Measurements from ENCODE around the gene PPP6R3.
"Not testable (repeated sequence)": the region's sequence is repeated elsewhere in the genome, so short reads cannot be mapped to it uniquely, and the experiment has no call there.

PPP6R3 gene

DNA sequence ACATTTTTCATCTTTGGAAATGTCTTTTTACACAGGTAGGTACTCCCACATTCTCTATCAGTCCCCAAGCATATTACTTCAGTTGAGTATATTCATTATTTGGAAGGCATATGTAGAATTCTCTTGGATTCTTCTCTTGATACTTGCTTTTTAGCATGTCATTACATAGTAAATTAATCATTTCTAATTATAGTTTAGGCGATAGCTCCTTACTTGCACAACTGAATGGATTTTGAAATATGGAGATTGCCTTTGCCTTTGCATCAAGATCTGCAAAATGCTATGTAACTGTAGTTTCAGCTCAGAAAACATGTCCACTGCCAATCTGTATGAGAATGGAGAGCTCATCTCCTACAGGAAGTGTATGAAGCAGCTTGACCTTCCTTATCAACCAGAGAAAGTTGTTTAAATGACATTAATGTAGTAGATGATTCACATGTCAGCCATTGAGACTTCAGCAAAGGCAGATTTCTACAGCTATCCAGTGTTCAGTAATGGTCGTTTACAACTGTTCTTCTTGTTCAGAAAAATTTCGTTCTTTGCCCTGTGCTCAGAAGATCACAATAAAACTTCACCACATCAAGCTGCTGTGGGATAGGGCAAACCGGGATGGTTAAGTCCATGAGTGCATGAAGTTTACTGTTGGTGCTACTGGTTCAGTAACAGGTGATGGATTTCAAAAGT is 61.6 kb downstream of the PPP6R3 start:
- DNase-seq, result no peak
- intact Hi-C loops (cut with DNase I), result no loop called here

DNA sequence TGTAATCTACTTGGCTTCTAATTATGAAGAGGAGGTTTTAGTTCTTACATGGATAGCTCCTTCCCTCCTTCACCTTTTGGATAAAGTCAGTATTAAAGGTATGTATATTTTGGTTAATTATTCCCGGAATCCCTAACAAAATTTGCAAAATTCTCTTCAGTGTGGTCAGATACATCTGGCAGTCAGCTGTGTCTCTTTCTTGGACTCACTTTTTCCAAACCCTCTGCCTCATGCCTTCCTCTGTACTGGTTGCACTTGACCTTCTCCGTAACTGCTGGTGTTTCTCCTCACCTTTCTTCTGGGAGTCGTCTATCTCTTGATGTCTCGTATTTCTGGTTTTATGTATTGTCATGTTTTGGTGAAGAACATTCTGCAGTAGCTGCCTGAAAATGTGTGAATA is 62.5 kb downstream of the PPP6R3 start:
- DNase-seq, result no peak
- intact Hi-C loops (cut with DNase I), result no loop called here

DNA sequence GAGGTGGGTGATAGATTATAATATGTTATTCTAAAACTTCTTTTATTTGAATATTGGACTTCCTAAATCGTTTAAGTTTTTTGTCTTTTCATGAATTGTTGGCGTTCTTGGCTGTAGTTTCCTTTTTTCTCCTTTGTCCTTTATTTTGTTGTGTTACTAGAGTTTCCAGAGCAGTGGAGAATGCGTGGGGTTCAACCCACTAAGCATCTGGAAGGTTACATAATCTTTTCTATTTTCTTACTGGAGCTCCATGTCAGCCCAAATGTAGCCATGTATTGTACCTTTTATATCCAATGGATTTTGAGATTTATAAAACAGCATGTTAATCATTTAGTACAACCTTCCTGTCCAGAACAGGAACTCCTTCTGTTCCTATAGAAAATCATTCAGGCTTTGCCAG is 63.2 kb downstream of the PPP6R3 start:
- intact Hi-C loops (cut with DNase I), result no loop called here
- no peak for DNase-seq

DNA sequence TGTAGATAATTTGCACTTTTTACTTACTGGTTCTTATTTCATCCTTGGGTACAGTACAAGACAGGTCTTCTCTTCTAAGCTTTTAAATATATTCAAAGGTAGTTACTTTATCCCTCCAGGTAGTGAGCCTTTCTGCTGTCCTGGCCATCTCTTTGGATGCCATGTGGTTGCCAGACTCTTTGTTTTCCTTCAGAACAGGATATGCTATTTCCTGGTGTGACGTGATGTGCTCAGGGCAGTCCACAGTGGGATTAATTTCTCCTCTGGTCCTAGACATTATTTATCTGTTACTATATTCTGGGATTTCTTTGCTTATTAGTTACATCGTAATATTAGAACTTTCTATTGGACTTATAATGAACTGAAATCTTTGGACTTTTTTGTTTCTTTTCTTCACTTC is 63.7 kb downstream of the PPP6R3 start:
- DNase-seq, result no peak
- intact Hi-C loops (cut with DNase I), result no loop called here

DNA sequence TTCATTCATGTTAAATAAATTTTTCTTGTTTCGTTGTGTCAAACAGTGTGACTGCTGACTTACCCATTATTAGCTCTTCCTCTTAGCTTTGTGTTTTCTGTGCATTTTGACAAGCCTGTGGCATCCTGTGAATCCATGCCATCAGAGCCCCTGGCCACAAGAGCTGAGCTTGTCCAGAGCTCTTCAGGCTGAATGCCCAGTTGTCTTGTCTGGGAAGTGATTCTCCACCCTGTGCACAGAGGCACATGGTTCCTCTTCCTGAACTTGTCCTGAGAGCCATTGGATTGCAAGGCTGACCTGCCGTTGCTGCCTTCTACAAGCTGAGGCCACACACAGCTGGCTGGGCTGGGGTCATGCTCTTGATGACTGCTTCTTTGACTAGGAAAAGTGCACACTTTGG is 64.1 kb downstream of the PPP6R3 start:
- no peak for DNase-seq
- intact Hi-C loops (cut with DNase I), result no loop called here

DNA sequence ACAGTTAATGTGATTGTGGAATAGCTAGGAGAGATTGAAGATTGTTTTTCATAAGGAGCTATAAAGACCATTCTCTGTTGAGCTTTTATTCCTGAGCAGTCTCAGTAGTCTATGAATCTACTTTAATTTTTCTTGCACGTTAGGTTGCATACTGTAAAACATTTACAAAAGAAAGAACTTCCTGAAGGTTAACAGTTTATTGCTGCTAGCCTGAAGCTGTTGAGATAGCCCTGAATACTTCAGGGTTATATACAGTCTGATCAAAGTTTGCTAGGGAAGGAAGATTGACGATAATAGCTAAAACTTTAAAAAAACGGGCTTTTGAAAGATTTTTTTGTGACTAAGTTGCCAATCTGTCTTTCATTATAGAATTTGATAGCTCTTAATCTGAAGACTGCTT is 64.8 kb downstream of the PPP6R3 start:
- DNase-seq, result no peak
- intact Hi-C loops (cut with DNase I), result no loop called here

DNA sequence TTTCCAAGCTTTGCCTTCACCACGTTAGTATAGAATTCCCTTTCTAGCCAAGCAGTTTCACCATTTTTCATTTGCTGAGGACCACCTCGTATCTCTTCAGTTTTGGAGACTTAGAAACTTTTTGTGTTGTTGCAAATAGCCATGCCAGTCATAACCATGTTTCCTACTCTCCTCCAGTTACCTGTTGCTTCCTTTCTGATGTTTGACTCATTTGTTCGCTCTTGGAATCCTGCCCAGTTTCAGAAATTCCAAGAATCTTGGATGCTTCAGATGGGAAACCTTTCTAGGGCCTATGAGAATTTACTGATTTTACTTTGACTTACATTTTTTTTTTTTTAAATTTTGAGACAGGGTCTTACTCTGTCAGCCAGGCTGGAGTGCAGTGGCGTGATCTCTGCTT is 65.4 kb downstream of the PPP6R3 start:
- no peak for DNase-seq
- intact Hi-C loops (cut with DNase I), result no loop called here

DNA sequence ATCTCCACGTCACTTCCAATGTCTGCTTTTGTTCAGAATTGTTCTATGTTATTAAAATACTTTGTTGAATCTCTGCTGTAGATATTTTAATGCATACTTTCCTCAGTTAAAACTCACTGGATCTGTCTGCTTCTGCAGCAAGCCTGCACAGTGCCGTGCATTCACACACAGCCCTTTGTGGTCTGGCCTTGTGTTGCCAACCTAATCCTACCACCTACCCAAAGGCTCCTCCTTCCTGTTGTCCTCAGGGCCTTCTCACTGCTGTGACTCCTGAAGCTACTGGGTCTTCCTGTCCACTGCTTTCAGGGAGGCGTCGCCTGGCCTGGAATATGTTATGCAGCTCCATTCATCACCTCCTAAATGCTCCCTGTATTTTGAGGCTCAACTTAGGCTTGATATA is 67.0 kb downstream of the PPP6R3 start:
- intact Hi-C loops (cut with DNase I), result no loop called here
- DNase-seq, result no peak

DNA sequence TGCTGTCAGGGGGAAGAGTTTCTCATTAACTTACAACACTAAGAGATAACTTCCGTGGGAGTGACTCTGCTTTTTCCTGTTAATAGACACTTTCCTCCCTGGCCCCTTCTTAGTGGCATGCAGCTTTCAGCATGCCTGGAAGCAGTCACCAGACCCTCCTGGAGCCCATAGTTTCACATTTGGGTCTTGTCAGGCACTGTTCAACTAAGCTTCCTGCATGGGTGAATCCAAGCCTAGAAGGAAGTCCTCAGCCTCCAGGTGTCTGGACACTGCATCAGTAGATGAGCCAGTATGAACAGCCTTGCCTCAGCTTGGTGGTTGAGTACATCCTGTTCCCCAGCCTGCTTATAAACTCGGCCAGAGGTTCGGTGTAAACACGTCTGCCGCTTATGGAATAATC is 68.1 kb downstream of the PPP6R3 start:
- intact Hi-C loops (cut with DNase I), result no loop called here
- no peak for DNase-seq

DNA sequence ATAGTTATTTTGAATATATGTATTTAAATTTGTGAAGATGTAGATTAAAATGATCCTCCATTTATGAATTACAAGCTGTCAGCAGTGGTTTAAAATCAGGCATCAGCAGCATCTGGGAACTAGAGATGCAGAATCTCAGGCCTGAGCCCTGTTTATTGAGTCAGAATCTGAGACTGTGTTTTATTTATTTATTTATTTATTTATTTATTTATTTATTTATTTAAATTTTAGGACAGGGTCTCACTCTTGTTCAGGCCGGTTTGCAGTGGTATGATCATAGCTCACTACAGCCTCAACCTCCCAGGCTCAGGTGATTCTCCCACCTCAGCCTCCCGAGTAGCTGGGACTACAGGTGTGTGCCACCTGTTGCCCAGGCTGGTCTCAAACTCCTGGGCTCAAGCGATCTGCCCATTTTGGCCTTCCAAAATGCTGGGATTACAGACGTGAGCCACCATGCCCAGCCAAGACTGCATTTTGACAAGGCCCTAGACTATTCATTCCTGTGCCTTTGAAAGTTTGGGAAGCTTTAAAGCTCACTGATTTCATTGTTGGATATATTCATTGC is 70.7 kb downstream of the PPP6R3 start:
- no peak for DNase-seq
- intact Hi-C loops (cut with DNase I), result no loop called here

DNA sequence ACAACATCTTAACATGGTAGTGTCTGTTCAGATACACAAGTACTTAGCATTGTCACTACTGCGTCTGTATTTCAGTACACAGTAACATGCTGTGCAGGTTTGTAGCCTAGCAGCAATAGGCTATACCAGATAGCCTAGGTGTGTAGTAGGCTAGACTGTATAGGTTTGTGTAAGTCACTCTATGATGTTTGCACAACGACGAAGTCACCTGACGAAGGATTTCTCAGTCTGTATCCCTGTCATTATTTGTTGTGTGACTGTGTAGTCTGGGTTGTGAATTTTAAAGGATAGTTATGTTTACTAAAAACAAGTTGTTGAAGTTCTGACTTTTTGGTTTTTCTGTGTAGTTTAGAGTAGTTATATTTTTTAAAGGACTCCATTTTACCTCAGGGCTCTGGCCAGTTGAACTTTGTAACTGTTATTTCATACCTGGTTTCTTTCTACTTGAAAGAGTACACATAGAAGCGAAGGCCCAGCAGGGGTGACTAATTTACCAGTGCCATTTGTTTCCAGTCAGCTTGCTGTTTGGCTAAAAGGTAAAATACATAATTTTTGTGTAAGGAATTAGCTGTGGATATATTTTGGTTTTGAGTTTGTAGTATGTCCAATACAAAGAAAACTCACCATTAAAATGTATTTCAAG is 72.3 kb downstream of the PPP6R3 start:
- no peak for DNase-seq
- intact Hi-C loops (cut with DNase I), result no loop called here

DNA sequence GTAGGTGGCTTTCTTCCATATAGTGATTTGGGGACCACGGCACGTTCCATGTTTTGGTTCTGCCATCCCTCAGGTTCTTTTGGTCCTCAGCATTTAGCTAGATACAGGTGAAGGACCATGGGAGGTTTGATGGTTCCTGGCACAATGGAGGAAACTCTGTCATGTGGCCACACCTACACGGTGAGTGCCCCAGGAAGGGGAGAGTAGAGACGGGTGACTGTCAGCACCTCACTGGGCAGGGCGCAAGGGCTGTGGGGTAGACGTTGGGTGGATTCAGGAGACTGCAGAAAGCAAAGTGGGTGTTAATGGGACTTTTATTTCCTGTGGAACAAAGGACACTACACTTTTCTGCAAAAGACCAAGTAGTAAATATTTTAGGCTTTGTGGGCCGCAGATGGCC is 73.4 kb downstream of the PPP6R3 start:
- intact Hi-C loops (cut with DNase I), result no loop called here
- DNase-seq, result no peak

DNA sequence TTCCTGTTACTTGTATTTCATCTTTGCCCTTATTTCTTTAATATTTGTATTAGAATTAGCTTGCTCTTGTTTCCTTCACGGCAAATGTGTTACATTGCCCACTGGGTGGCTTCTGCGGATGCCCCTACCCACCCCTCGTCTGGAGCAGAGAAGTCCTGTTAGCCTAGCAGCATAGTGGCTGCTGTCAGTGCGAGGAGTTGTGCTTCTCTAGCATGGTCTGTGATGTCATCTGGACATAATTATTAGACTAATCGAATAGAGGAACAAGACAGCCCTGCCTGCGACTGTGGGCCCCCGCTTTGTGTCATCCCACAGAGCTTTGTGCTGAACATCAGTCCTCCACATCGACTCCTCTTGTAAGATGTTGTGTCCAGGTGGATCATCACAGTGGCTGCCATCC is 74.5 kb downstream of the PPP6R3 start:
- DNase-seq, result no peak
- intact Hi-C loops (cut with DNase I), result no loop called here

DNA sequence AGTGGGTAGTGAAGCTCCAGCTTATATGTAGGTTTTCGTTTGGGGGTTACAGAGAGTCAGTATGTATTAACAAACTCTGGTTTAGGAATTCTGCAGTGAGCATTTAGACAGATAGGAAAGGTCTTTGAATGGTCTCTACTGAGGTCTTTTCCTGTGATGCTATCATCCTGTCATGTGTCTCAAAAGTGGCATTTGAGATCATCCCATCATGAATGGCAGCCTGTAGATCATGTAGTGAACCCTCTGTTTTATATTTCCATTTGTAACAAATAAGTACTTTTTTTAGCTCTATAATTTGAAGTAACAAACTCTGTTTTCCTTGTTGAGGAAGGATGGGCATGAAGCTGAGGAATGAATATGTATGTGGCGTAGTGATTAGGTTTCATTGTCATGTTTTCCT is 76.2 kb downstream of the PPP6R3 start:
- DNase-seq, result no peak
- intact Hi-C loops (cut with DNase I), result no loop called here

DNA sequence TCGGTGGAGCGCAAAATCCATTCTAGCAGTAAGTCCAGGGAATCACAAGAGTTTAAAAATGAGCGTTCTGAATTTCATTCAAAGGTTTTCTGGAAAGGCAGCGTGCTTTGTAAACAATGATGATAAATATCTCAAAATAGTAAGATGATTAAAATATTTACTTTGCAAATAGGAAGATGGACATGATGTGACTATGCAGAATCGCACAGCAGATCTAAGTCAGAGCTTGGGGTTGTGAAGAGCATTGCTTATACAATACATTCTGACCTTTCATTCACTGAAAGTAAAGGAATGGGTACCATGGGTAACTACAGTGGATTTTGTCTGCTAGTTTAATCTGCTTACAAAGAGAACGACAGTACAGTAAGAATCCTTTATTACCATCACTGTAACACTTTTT is 77.5 kb downstream of the PPP6R3 start:
- intact Hi-C loops (cut with DNase I), result no loop called here
- no peak for DNase-seq

DNA sequence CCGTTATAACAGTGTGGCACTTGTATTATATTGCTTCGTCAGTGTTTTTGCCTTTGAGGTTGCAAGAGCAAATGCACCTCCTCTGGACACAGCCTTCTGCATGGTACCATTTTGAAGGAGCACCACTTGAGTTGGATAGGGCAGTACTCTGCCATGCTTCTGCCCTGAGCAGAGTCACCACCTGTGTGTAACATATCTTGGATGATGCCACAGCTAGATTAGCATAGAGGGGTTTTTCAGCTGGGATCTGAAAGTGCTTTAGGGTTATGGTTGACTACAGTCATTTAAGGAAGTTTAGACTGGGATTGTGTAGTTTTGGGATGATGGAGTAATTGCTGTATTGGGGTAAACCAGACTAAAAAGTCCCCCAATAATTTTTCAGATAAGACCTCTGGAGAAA is 78.8 kb downstream of the PPP6R3 start:
- no peak for DNase-seq
- intact Hi-C loops (cut with DNase I), result no loop called here

DNA sequence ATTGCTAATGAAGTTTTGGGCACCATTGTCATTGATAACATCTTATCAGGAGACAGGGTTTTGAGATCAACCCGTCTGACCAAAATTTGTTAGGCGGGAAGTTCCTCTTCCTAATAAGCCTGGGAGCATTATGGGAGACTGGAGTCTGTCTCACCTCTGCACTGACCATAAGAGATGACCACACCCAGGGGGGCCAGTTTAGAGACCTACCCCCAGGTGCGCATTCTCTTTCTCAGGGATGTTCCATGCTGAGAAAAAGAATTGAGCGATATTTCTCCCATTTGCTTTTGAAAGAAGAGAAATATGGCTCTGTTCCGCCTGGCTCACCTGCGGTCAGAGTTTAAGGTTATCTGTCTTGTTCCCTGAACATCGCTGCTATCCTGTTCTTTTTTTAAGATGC is 80.0 kb downstream of the PPP6R3 start:
- intact Hi-C loops (cut with DNase I); DNase-seq: not testable (repeated sequence)

DNA sequence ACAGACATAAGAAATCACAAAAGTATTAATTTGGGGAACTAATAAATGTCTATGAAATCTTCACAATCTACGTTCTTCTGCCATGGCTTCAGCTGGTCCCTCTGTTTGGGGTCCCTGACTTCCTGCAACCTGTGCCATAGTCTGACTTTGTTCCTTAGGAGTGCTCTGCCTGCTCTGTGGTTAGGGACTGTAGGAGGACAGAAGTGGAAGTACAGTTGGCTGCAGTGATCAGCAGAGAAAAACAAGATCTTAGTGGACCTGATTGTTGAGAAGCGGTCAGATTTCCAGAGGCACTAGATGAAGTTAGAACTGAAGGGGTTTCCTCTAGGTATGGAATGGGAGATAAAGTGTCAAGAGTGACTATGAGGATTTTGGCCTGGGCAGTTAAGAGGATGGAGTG is 80.6 kb downstream of the PPP6R3 start:
- DNase-seq, result no peak
- intact Hi-C loops (cut with DNase I), result no loop called here

DNA sequence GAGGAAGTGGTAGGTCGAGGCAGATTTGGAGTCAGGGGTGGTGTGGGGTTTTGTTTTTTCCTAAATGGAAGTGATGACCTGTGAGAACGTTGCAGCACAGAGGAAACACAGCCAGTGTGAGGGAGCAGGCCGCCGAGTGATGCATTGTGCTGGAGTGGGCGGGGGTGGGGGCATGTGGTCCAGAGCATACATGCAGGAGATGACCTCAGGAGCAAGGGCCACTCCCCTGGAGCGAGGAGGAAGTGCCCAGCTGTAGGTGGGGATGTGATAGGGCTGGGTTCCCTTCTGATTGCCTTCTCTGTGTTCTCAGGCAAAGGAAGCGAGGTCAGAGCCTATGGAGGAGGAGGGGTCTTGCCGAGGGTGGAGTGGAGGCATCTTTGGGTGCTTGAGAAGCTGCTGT is 81.4 kb downstream of the PPP6R3 start:
- no peak for DNase-seq
- intact Hi-C loops (cut with DNase I), result no loop called here

DNA sequence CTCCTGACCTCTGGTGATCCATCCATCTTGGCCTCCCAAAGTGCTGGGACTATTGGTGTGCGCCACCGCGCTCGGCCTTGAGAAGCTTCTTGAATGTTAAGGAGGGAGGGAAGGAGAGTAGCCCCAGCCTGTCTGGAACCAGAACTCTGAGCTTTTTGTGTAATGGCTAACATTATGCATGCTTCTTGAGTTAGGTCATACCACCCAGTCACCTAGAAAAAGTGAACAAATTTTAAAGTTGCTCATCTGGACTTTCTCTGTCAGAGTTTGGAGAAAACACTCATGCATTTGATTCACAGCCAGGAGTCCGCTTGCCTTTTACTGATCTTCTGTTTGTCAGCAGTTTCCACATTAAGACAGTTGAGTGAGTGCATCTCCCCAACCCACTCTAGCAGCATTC is 82.1 kb downstream of the PPP6R3 start:
- no peak for DNase-seq
- intact Hi-C loops (cut with DNase I), result no loop called here

DNA sequence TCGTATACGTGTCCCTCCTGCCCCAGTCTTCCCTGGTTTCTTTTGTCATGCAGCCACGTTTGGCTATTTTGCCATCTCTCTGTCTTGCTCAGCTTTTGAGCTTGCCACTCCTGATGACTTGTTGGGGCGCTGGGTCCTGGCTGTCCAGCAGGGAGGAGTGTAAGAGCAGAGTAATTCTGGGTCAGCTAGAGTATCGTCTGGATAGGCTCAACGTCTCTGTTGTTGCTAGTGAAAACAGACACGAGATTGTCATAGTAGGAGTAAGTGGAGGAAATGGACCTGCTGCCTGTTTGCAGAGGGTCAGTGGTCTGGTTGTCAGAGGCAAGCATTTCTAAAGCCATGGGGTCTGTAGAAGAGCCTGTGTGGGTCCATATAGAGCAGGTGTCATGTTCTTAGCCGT is 83.0 kb downstream of the PPP6R3 start:
- DNase-seq, result no peak
- intact Hi-C loops (cut with DNase I), result no loop called here

DNA sequence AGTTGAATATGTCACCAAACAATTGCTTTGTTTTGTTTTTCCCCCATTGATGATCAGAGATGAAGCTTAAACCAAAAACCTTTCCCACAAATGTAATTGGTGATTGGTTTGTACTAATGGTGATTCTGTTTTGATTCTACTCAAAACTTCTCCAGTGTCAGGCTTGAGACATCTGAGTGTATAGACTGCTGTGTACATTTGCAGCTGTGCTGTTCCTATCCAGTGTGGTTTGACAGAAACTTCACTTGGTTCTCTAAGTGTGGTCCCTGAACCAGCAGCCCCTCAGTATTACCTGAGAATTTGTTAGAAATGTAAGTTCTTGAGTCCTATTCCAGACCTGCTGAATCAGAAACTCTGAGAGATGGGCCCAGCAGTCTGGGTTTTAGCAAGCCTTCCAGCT is 84.8 kb downstream of the PPP6R3 start:
- intact Hi-C loops (cut with DNase I), result no loop called here

DNA sequence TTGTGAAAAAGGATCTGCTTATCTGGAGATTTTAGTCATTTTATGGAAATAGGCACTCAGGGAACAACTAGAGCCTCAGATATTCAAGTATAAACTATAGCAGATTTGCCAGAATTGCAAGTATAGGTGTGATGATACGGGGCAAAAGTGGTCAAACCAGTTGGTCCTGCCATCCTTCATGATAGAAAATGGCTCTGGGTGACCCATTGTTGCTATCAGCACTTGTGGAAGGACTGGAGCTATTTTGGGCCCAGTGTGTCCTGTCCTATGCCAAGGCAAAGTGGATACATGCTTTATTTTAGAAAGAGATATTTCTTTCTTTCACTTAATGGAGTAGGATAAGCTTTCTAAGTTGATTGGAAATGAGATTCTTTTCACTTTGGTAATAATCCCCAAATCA is 85.2 kb downstream of the PPP6R3 start:
- intact Hi-C loops (cut with DNase I), result no loop called here
- DNase-seq, result no peak

More for the DNA sequence above, 84.8 kb downstream of the PPP6R3 start:
- no peak for DNase-seq

All from posterior cingulate gyrus (tissue), 11 donors.